T-cell (primary cell): ENCODE data around the gene CERS6. TPM values are rescaled to one million over a fixed set of nuclear protein-coding genes. Genes with fewer than 3 reads are reported as not detected.
A peak's percentile ranks its signal among the peaks of the same experiment; 100 is the strongest.

Source experiments
- ATAC-seq, 4 experiments: fragments of 200-7000 bp in 3 of 4; fragments of 150-1000 bp in 1 of 4; cut with Tn5 transposase; replicated peaks in 1 of 4; 1 replicate in 3 of 4; 2 replicates in 1 of 4; pipeline ENCODE4 v1.10.0; 2021; ENCODE audit warnings: moderate library complexity in 3 of 4, mild to moderate bottlenecking in 2 of 4, moderate number of reproducible peaks in 1 of 4
- CTCF ChIA-PET, 2 donors: fragments of 300-600 bp; sonication (Branson Sonifier 250); formaldehyde crosslinking; loops; one replicate each; lab custom pipeline; 2022; ENCODE audit warnings: antibody characterized with exemption in 2 of 2; lab: Charles Lee
- POLR2A ChIA-PET, 2 donors: fragments of 300-600 bp; sonication (Branson Sonifier 250); formaldehyde crosslinking; loops; one replicate each; lab custom pipeline; 2022; ENCODE audit warnings: antibody characterized with exemption in 2 of 2; lab: Charles Lee
- DNase-seq, 35 experiments: peaks; one replicate each; pipeline versions ENCODE4 v3.0.0 to v3.0.0-alpha.2; 2013 to 2023
- H3K27ac ChIP-seq: one replicate; pipeline ENCODE4 v1.5.1; 2013; ENCODE audit warnings: low read length
- H3K27me3 ChIP-seq, 2 experiments: replicated peaks in 1 of 2; 1 replicate in 1 of 2; 2 replicates in 1 of 2; pipeline versions ENCODE4 v1.6.1 to v1.7.0; 2013; ENCODE audit warnings: low read length in 1 of 2, mixed read lengths in 1 of 2; ENCODE audit not compliant: control insufficient read depth in 2 of 2, insufficient read depth in 2 of 2; ENCODE audit errors: extremely low read depth in 1 of 2
- H3K36me3 ChIP-seq, 2 donors: 1 replicate in 1 of 2; 2 replicates in 1 of 2; pipeline versions ENCODE4 v1.6.1 to v1.7.0; 2013; ENCODE audit warnings: low read length in 1 of 2; ENCODE audit not compliant: control insufficient read depth in 2 of 2, insufficient read depth in 1 of 2; ENCODE audit errors: extremely low read depth in 1 of 2
- H3K4me1 ChIP-seq, 2 experiments: 1 replicate in 1 of 2; 2 replicates in 1 of 2; pipeline versions ENCODE4 v1.6.1 to v1.7.0; 2013; ENCODE audit warnings: low read length in 2 of 2, mixed read lengths in 1 of 2; ENCODE audit not compliant: insufficient read depth in 2 of 2, control insufficient read depth in 1 of 2; ENCODE audit errors: extremely low read depth in 1 of 2
- H3K4me3 ChIP-seq, 2 donors: 1 replicate in 1 of 2; 2 replicates in 1 of 2; pipeline versions ENCODE4 v1.5.1 to v1.7.0; 2013; ENCODE audit warnings: mild to moderate bottlenecking in 2 of 2, low read length in 1 of 2, moderate library complexity in 1 of 2; ENCODE audit not compliant: control insufficient read depth in 1 of 2; ENCODE audit errors: extremely low read depth in 1 of 2
- H3K9me3 ChIP-seq: 2 replicates; pipeline ENCODE4 v1.7.0; 2013
- H3K27ac Mint-ChIP-seq, 2 donors: one replicate each; pipeline ENCODE4 v1.8.0; 2020 to 2021; ENCODE audit warnings: mild to moderate bottlenecking in 2 of 2, mixed read lengths in 2 of 2
- H3K27me3 Mint-ChIP-seq, 2 donors: one replicate each; pipeline ENCODE4 v1.8.0; 2021 to 2022; ENCODE audit warnings: mixed read lengths in 2 of 2
- H3K36me3 Mint-ChIP-seq: one replicate; pipeline ENCODE4 v1.8.0; 2021; ENCODE audit warnings: mixed read lengths
- H3K4me1 Mint-ChIP-seq, 3 donors: one replicate each; pipeline ENCODE4 v1.8.0; 2020 to 2022; ENCODE audit warnings: mixed read lengths in 3 of 3, mild to moderate bottlenecking in 1 of 3
- H3K4me3 Mint-ChIP-seq, 3 donors: one replicate each; pipeline ENCODE4 v1.8.0; 2020 to 2022; ENCODE audit warnings: mild to moderate bottlenecking in 3 of 3, mixed read lengths in 3 of 3, moderate library complexity in 3 of 3
- H3K9me3 Mint-ChIP-seq, 3 donors: one replicate each; pipeline ENCODE4 v1.8.0; 2020 to 2022; ENCODE audit warnings: mixed read lengths in 3 of 3
- WGBS: methylation state at CpG from one replicate; pipeline ENCODE4 v1.1.5; 2013; ENCODE audit warnings: missing lambda C conversion rate; ENCODE audit not compliant: insufficient coverage; 5-methylcytosine and 5-hydroxymethylcytosine counted together
- total RNA-seq, 35 experiments: library from RNA in 6 of 35; stranded (reverse) in 6 of 35; fragments of 120-200 nt in 1 of 35; gene quantifications; one replicate each; pipeline versions ENCODE4 v1.2.1 to v1.2.4 and lab custom pipeline; 2013 to 2026

The CERS6 gene
- total RNA-seq, 5 donors from 2014 or later (not counting 1 experiment from before 2014, with no cell fraction given): 11.1 to 20.3 (median 13.6) TPM

- WGBS: no CpG with 5 or more reads among the region's 5 CpGs
- Mint-ChIP-seq H3K27ac (no peak overlapping the region), H3K4me1 (peaks cover 16 to 25% (median 19%) of the 10 kb centered on the region in 3 donors), H3K4me3 (no peak overlapping the region), H3K27me3 (no peaks in the 10 kb centered on the region), H3K36me3 (peaks cover 6% of the 10 kb centered on the region), H3K9me3 (peaks cover 0 to 5% (median 4%) of the 10 kb centered on the region in 3 donors)
- H3K27ac ChIP-seq: no peak overlapping the region
- DNase-seq: no peak
- ChIA-PET CTCF (no interaction called here), POLR2A (no interaction called here)
- H3K27me3 ChIP-seq: no peaks in the 10 kb centered on the region
- H3K4me1 ChIP-seq: no peaks in the 10 kb centered on the region
- H3K4me3 ChIP-seq: no peak overlapping the region
- ATAC-seq: no peak
- H3K36me3 ChIP-seq: peaks cover 0 to 3% of the 10 kb centered on the region in 2 donors
- H3K9me3 ChIP-seq: no peaks in the 10 kb centered on the region
Observed at GRCh38 chr2:168571061-168571460, 115.0 kb downstream of the CERS6 start.

- H3K27me3 ChIP-seq: no peaks in the 10 kb centered on the region
- no peak overlapping the region for H3K27ac ChIP-seq
- Mint-ChIP-seq H3K4me3 (no peak overlapping the region), H3K4me1 (peaks cover 7 to 15% (median 12%) of the 10 kb centered on the region in 3 donors), H3K27ac (peak overlapping the region in 1 of 2 donors; percentile 62), H3K27me3 (no peaks in the 10 kb centered on the region), H3K36me3 (peaks cover 6% of the 10 kb centered on the region), H3K9me3 (peaks cover 0 to 5% (median 4%) of the 10 kb centered on the region in 3 donors)
- WGBS: no CpG with 5 or more reads among the region's 1 CpG
- ChIA-PET CTCF (interaction anchor here in 1 of 2 donors (0.7 kb wide), 1 partner anchor 194 kb away, joined by 5 read pairs; no protein-coding TSS in a partner anchor), POLR2A (interaction anchor here in 1 of 2 donors (0.6 kb wide), 1 partner anchor 27 kb away, joined by 3 read pairs; no protein-coding TSS in a partner anchor)
- no peak overlapping the region for H3K4me3 ChIP-seq
- H3K4me1 ChIP-seq: peaks cover 0 to 3% of the 10 kb centered on the region in 2 experiments
- H3K9me3 ChIP-seq: no peaks in the 10 kb centered on the region
- ATAC-seq (no peak), DNase-seq (no peak)
- H3K36me3 ChIP-seq: peaks cover 0 to 3% of the 10 kb centered on the region in 2 donors
Observed at GRCh38 chr2:168573128-168573903, 117.2 kb downstream of the CERS6 start.

- no peaks in the 10 kb centered on the region for H3K9me3 ChIP-seq
- H3K27ac ChIP-seq: no peak overlapping the region
- ChIA-PET POLR2A (interaction anchor here in 1 of 2 donors (0.6 kb wide), 1 partner anchor 8 kb away, joined by 3 read pairs; no protein-coding TSS in a partner anchor), CTCF (no interaction called here)
- Mint-ChIP-seq H3K36me3 (peaks cover 6% of the 10 kb centered on the region), H3K27me3 (no peaks in the 10 kb centered on the region), H3K9me3 (peaks cover 0 to 5% (median 4%) of the 10 kb centered on the region in 3 donors), H3K4me3 (no peak overlapping the region), H3K27ac (peak overlapping the region; percentile 35 to 45), H3K4me1 (peaks cover 11 to 19% (median 14%) of the 10 kb centered on the region in 3 donors)
- no peaks in the 10 kb centered on the region for H3K27me3 ChIP-seq
- no peak for DNase-seq
- H3K4me3 ChIP-seq: no peak overlapping the region
- no peak for ATAC-seq
- H3K4me1 ChIP-seq: peaks cover 0 to 3% of the 10 kb centered on the region in 2 experiments
- WGBS: no CpG with 5 or more reads among the region's 4 CpGs
- H3K36me3 ChIP-seq: peaks cover 0 to 3% of the 10 kb centered on the region in 2 donors
Observed at GRCh38 chr2:168574856-168575630, 119.0 kb downstream of the CERS6 start.

GRCh38 chr2:168577885-168578284 is 121.8 kb downstream of the CERS6 start:
- DNase-seq: no peak
- Histone ChIP-seq H3K4me1 (peaks cover 16 to 19% of the 10 kb centered on the region in 2 experiments), H3K27me3 (no peaks in the 10 kb centered on the region), H3K4me3 (no peak overlapping the region), H3K9me3 (no peaks in the 10 kb centered on the region), H3K36me3 (peaks cover 0 to 3% of the 10 kb centered on the region in 2 donors), H3K27ac (no peak overlapping the region)
- POLR2A ChIA-PET: no interaction called here
- 89% methylated on average over 4 of the region's 5 CpGs for WGBS
- H3K9me3 Mint-ChIP-seq: peaks cover 0 to 4% (median 2%) of the 10 kb centered on the region in 3 donors
- peaks cover 3% of the 10 kb centered on the region for H3K36me3 Mint-ChIP-seq
- CTCF ChIA-PET: no interaction called here
- H3K27ac Mint-ChIP-seq: no peak overlapping the region
- no peak for ATAC-seq
- peaks cover 35 to 40% (median 38%) of the 10 kb centered on the region in 3 donors for H3K4me1 Mint-ChIP-seq
- H3K27me3 Mint-ChIP-seq: no peaks in the 10 kb centered on the region
- H3K4me3 Mint-ChIP-seq: no peak overlapping the region

GRCh38 chr2:168583064-168583709 is 127.1 kb downstream of the CERS6 start:
- WGBS: 94% methylated on average over 3 of the region's 5 CpGs
- Mint-ChIP-seq H3K4me3 (peak overlapping the region in 2 of 3 donors; percentile 18 to 47), H3K4me1 (peaks cover 59 to 68% (median 59%) of the 10 kb centered on the region in 3 donors), H3K36me3 (peaks cover 5% of the 10 kb centered on the region), H3K27me3 (no peaks in the 10 kb centered on the region), H3K9me3 (no peaks in the 10 kb centered on the region), H3K27ac (peak overlapping the region; percentile 75 to 79)
- H3K4me3 ChIP-seq: no peak overlapping the region
- ChIA-PET CTCF (interaction anchor here in 1 of 2 donors (0.6 kb wide), 1 partner anchor 43 kb away, joined by 3 read pairs; no protein-coding TSS in a partner anchor), POLR2A (interaction anchor here in 1 of 2 donors (0.5 kb wide), 1 partner anchor 78 kb away, joined by 5 read pairs; no protein-coding TSS in a partner anchor)
- no peak for DNase-seq
- H3K27me3 ChIP-seq: no peaks in the 10 kb centered on the region
- H3K27ac ChIP-seq: no peak overlapping the region
- peaks cover 0 to 4% of the 10 kb centered on the region in 2 donors for H3K36me3 ChIP-seq
- H3K4me1 ChIP-seq: peaks cover 13 to 32% of the 10 kb centered on the region in 2 experiments
- ATAC-seq: peak in 2 of 4 experiments; percentile 35 to 46
- H3K9me3 ChIP-seq: no peaks in the 10 kb centered on the region
